ENCODE measurements around the gene LRRC8A.
"Not testable (repeated sequence)": the region's sequence is repeated elsewhere in the genome, so short reads cannot be mapped to it uniquely, and the experiment has no call there.

Gene LRRC8A

DNA sequence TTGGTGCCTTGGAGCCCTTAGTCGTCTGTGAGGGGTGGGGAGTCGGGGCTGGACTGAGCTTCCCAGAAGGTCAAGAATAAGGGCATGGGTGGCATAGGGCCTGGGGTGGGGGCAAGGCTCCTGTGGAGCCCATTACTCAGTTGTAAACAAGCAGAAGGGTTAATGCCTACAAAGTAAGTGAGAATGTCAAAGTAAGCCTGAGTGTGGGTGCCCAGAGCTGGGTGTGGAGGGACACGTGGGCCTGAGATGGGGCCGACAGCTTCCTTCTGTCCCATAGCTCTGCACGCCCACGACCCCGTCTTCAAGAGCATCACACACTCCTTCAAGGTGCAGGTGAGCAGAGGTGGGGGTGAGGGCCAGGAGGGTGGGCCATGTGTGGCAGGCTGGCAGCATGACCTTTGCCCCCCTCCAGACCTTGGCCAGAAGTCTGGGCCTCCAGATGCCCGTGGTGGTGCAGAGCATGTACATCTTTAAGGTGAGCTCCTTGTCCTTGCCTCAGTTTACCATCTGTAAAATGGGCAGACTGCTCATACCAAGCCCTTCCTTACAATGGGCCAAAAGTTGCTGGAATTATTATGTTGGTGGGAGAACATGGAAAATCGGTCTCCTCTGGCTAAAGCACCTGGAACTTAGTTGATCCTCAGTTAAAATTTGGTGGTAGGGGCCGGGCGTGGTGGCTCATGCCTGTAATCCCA, 54.4 kb downstream of the LRRC8A start:
- no peaks in the 10 kb centered on the region for H3K4me1 ChIP-seq (ENCODE audit: insufficient read depth, low read length)
- H3K27me3 ChIP-seq (ENCODE audit: control insufficient read depth in 1 of 2, insufficient read depth in 2 of 2, low read length in 2 of 2), result no peaks in the 10 kb centered on the region
- no peaks in the 10 kb centered on the region for H3K36me3 ChIP-seq (ENCODE audit: insufficient read depth, low read length)
- no peak overlapping the region for H3K9ac ChIP-seq (ENCODE audit: low read length)
- H3K27ac ChIP-seq (ENCODE audit: low read depth, low read length), result no peak overlapping the region
- H3K4me3 ChIP-seq (ENCODE audit: low read depth in 1 of 2, low read length in 2 of 2), result no peak overlapping the region
- H3K9me3 ChIP-seq (ENCODE audit: low read length), result no peaks in the 10 kb centered on the region

DNA sequence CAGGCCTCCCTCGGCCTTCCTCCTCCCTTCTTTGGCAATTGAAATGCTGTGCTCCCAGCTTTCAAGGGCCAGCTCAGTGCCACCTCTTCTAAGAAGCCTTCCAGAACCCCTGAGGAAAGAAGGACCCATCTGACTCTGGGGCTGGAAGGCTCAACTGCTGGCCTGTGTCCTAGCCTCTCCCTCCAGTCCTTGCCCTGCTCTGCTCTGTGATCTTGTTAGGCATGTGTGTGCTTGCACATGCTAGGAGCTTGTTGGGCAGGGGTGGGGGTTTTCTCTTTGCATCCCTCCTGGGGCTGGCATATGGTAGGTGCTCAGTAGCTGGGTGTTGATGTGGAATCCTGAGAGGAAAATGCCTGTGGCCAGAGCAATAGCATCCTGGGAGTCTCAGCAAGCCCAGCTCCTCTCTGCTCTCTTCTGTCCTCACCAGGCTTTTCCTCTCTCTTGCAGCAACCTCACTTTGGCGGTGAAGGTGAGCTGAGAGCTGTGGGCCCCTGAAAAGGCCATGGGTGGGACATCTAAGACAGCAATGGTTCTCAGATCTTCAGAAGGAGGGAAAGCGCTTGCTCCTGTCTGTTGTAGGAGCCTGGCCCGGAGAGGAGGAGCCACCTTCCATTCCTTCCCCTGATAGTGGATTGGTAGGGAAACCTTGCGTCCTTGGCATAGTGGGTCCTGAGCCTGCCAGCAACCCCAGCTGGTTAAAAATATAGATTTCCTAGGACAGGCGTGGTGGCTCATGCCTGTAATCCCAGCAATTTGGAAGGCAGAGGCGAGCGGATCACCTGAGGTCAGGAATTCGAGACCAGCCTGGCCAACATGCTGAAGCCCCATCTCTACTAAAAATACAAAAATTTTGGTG, 55.6 kb downstream of the LRRC8A start:
- no peak overlapping the region for H3K9ac ChIP-seq (ENCODE audit: low read length)
- H3K4me1 ChIP-seq (ENCODE audit: insufficient read depth, low read length), result no peaks in the 10 kb centered on the region
- no peaks in the 10 kb centered on the region for H3K9me3 ChIP-seq (ENCODE audit: low read length)
- no peak overlapping the region for H3K4me3 ChIP-seq (ENCODE audit: low read depth in 1 of 2, low read length in 2 of 2)
- H3K27ac ChIP-seq (ENCODE audit: low read depth, low read length), result no peak overlapping the region
- H3K27me3 ChIP-seq (ENCODE audit: control insufficient read depth in 1 of 2, insufficient read depth in 2 of 2, low read length in 2 of 2), result no peaks in the 10 kb centered on the region
- no peaks in the 10 kb centered on the region for H3K36me3 ChIP-seq (ENCODE audit: insufficient read depth, low read length)

DNA sequence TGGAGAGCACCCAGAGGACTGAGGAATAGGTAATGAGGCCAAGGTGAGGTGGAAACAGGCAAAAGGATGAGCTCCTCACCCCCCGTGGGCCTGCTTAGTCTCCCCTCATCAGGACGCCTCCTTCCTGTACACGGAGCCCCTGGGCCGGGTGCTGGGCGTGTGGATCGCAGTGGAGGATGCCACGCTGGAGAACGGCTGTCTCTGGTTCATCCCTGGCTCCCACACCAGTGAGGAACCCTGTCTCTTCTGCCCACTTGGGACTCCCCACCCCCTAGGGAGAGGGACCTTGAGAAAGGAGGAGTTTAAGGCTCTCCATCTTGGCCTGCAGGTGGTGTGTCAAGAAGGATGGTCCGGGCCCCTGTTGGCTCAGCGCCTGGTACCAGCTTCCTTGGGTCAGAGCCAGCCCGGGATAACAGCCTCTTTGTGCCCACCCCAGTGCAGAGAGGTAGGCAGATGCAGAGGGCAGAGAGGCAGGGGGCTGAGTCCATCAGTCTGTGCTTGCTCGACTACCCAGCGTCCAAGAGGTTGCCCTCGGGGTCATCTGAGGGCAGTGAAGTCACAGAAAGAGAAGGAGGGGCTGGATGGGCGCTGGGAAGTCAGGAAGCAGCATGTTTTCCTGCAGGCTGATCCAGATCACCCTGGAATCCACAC, 58.5 kb downstream of the LRRC8A start:
- no peaks in the 10 kb centered on the region for H3K36me3 ChIP-seq (ENCODE audit: insufficient read depth, low read length)
- no peaks in the 10 kb centered on the region for H3K27me3 ChIP-seq (ENCODE audit: control insufficient read depth in 1 of 2, insufficient read depth in 2 of 2, low read length in 2 of 2)
- H3K4me3 ChIP-seq (ENCODE audit: low read depth in 1 of 2, low read length in 2 of 2), result no peak overlapping the region
- no peak overlapping the region for H3K9ac ChIP-seq (ENCODE audit: low read length)
- no peaks in the 10 kb centered on the region for H3K4me1 ChIP-seq (ENCODE audit: insufficient read depth, low read length)
- H3K9me3 ChIP-seq (ENCODE audit: low read length), result no peaks in the 10 kb centered on the region
- no peak overlapping the region for H3K27ac ChIP-seq (ENCODE audit: low read depth, low read length)

DNA sequence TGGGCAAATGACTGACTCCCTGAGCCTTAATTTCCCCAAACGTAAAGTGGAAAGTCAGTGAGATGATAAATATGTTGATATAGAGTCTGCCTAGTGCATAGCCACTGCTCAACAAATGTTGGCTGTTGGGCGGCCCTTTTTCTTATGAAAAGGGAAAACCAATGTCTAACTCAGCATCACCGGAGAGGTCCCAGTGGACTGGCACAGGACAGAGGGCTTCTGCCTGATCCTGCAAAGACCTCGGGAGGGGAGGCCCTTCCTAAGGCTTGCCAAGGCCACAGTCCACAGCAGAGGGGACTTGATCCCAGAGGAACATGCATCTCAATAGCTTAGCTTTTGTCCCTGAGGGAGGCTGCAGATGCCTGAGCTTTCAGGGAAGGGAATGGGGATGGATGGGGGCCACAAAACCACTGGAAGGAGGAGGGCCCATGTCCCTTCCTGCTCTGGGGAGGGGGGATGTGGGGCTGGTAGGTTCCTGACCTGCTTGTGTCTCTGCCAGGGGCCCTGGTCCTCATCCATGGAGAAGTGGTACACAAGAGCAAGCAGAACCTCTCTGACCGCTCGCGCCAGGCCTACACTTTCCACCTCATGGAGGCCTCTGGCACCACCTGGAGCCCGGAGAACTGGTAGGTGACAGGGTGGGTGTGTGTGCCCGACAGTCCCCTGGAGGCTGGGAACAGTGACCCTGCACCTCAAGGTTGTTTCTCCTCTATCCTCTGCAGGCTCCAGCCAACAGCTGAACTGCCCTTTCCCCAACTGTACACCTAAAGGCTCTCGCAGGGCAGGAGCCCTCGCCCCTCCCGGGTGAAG, 59.2 kb downstream of the LRRC8A start:
- no peak overlapping the region for H3K27ac ChIP-seq (ENCODE audit: low read depth, low read length)
- H3K4me1 ChIP-seq (ENCODE audit: insufficient read depth, low read length), result peaks cover 3% of the 10 kb centered on the region
- H3K27me3 ChIP-seq (ENCODE audit: control insufficient read depth in 1 of 2, insufficient read depth in 2 of 2, low read length in 2 of 2), result no peaks in the 10 kb centered on the region
- H3K9me3 ChIP-seq (ENCODE audit: low read length), result no peaks in the 10 kb centered on the region
- H3K36me3 ChIP-seq (ENCODE audit: insufficient read depth, low read length), result no peaks in the 10 kb centered on the region
- no peak overlapping the region for H3K9ac ChIP-seq (ENCODE audit: low read length)
- no peak overlapping the region for H3K4me3 ChIP-seq (ENCODE audit: low read depth in 1 of 2, low read length in 2 of 2)

DNA sequence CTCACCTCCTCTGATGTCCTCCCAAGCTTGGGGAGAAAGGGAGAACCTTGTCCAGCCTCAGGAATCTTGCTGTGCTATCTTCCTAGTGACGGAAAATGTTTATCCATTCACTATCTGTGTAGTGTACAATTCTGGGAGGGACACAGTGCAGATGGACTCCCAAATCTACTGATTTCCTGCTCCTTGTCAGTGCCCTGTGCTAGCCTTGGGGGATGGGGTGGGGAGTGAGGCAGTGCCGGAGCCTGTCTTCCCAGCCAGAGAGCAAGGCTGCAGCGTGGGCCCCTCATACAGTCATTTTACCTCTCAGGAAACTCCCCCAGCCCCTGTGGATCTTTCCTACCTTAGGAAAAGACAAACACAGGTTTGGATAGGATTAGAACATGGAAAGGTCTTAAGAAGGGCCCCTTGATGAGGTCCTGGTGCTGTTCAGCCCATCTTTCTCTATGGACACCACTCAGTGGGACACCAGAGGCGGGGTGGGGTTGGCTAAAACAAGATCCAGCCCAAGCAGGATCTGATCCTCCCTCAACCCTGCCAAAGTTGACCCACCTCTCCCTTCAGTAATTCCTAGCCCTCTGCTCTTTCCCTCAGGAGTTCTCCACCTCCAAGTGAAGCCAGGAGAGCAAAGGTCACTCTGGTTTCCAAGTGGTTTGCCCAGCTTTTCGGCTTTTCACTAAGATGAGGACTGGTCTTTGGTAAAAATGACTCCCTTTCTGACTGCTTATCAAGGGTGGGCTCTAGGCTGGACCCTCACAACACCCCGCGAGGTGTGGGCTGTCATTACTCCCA, 62.1 kb downstream of the LRRC8A start:
- H3K27ac ChIP-seq (ENCODE audit: low read depth, low read length), result no peak overlapping the region

DNA sequence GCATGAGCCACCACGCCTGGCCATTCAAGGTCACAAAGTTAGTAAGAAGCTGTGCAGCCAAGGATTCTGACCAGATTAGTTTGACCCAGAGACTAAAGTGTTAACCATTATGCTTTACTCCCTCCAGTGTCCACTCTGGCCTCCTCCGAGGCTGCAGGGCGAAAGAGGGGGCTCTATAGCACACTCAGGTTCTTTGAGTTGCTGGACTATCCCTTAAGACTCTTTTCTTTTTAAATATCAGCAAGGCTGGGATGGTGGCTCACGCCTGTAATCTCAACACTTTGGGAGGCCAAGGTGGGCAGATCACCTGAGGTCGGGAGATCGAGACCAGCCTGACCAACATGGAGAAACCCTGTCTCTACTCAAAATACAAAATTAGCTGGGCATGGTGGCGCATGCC, 63.0 kb downstream of the LRRC8A start:
- not testable (repeated sequence) for H3K27ac ChIP-seq (ENCODE audit: low read depth, low read length); H3K9me3 ChIP-seq (ENCODE audit: low read length); H3K36me3 ChIP-seq (ENCODE audit: insufficient read depth, low read length); H3K9ac ChIP-seq (ENCODE audit: low read length); H3K4me3 ChIP-seq (ENCODE audit: low read depth in 1 of 2, low read length in 2 of 2); H3K27me3 ChIP-seq (ENCODE audit: control insufficient read depth in 1 of 2, insufficient read depth in 2 of 2, low read length in 2 of 2)
- peaks cover 14% of the 10 kb centered on the region for H3K4me1 ChIP-seq (ENCODE audit: insufficient read depth, low read length)

More for the DNA sequence above, 62.1 kb downstream of the LRRC8A start:
- H3K4me3 ChIP-seq (ENCODE audit: low read depth in 1 of 2, low read length in 2 of 2), result no peak overlapping the region
- no peaks in the 10 kb centered on the region for H3K36me3 ChIP-seq (ENCODE audit: insufficient read depth, low read length)
- no peak overlapping the region for H3K9ac ChIP-seq (ENCODE audit: low read length)
- no peaks in the 10 kb centered on the region for H3K9me3 ChIP-seq (ENCODE audit: low read length)
- no peaks in the 10 kb centered on the region for H3K27me3 ChIP-seq (ENCODE audit: control insufficient read depth in 1 of 2, insufficient read depth in 2 of 2, low read length in 2 of 2)
- H3K4me1 ChIP-seq (ENCODE audit: insufficient read depth, low read length), result peaks cover 14% of the 10 kb centered on the region

DNA sequence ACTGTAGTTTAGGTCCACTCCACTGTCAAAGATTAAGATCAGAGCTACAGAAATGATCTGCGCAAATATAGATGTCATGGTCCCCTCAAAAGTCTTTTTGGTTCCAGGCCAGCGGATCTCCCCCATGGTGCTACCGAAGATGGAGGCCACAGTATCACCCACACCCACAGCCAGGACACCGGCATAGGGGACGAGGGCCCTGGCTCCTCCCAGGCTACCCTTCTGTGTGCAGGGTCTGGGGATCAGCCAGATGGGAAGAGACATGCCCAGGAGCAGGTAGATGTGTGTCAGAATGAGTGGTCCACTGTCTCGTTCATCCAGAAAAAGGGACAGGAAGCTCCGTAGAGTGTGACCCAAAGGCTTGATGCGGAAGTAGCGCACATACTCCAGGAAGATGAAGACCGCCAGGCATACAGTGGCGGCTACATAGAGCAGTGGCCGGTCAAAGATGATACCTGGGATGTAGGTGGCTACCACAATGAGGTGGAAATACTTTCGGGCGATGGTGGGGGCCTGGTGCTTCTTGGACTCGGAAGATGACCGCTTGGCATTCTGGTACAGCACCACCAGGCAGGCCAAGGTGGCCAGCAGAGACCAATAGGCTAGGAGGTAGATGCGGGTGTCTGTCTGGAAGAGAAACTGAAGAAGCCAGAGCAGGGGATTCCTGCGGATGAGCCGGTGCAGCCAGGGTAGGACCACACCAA, 64.0 kb downstream of the LRRC8A start:
- Histone ChIP-seq H3K36me3 (ENCODE audit: insufficient read depth, low read length) (no peaks in the 10 kb centered on the region), H3K4me1 (ENCODE audit: insufficient read depth, low read length) (peaks cover 14% of the 10 kb centered on the region), H3K9me3 (ENCODE audit: low read length) (no peaks in the 10 kb centered on the region), H3K27me3 (ENCODE audit: control insufficient read depth in 1 of 2, insufficient read depth in 2 of 2, low read length in 2 of 2) (no peaks in the 10 kb centered on the region), H3K4me3 (ENCODE audit: low read depth in 1 of 2, low read length in 2 of 2) (peak overlapping the region in 1 of 2 donors; percentile 81), H3K27ac (ENCODE audit: low read depth, low read length) (no peak overlapping the region), H3K9ac (ENCODE audit: low read length) (peak overlapping the region; percentile 2)

DNA sequence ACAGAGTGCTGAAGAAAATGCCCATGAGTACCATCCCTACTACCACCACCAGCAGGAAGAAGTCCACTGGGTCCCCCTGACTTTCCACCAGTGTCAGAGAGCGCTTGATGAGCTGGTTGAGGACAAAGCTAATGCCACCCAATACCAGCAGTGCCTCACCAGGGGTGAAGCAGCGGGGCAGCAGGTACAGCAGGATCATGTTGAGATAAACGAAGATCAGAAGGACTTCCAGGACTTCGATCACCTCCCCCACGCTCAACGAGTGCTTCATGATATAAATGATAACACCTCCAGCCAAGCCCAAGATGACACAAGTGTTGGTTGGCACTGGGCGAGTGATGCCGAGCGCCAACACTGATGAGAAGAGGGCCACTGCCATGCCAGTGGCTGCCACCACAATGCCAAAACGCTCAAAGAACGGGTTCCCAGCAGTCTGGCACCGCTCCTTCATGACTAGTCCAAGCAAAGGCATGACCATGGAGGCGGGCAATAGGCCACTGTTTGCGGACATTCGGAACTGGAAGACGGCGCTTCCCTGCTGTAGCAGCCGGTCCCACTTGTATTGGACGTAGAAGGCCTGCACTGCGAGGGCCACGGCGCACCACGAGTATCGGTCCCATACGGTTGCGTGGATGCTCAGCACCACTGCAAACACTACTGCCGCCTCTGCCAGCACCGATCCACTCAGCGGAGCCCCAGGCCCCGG, 64.8 kb downstream of the LRRC8A start:
- H3K9me3 ChIP-seq (ENCODE audit: low read length), result no peaks in the 10 kb centered on the region
- H3K9ac ChIP-seq (ENCODE audit: low read length), result peak overlapping the region; percentile 2
- peak overlapping the region; percentile 93 for H3K27ac ChIP-seq (ENCODE audit: low read depth, low read length)
- no peaks in the 10 kb centered on the region for H3K27me3 ChIP-seq (ENCODE audit: control insufficient read depth in 1 of 2, insufficient read depth in 2 of 2, low read length in 2 of 2)
- H3K36me3 ChIP-seq (ENCODE audit: insufficient read depth, low read length), result no peaks in the 10 kb centered on the region
- peaks cover 14% of the 10 kb centered on the region for H3K4me1 ChIP-seq (ENCODE audit: insufficient read depth, low read length)
- peak overlapping the region; percentile 66 to 81 for H3K4me3 ChIP-seq (ENCODE audit: low read depth in 1 of 2, low read length in 2 of 2)

DNA sequence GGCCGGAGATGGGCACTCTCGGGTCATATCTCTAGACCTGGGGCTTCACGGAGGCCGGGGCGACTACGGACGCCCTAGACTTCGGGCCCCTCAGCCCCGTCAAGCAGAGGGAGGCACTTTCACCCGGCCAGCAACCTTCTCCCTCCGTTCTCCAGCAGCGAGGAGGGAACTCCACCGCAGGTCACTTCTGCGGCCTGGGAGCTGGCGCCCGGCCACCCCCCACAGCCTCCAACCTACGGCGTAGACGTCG, 65.3 kb downstream of the LRRC8A start:
- peak overlapping the region; percentile 93 for H3K27ac ChIP-seq (ENCODE audit: low read depth, low read length)
- H3K4me3 ChIP-seq (ENCODE audit: low read depth in 1 of 2, low read length in 2 of 2), result peak overlapping the region; percentile 66 to 81
- H3K36me3 ChIP-seq (ENCODE audit: insufficient read depth, low read length), result no peaks in the 10 kb centered on the region
- peaks cover 14% of the 10 kb centered on the region for H3K4me1 ChIP-seq (ENCODE audit: insufficient read depth, low read length)
- H3K9me3 ChIP-seq (ENCODE audit: low read length), result no peaks in the 10 kb centered on the region
- no peaks in the 10 kb centered on the region for H3K27me3 ChIP-seq (ENCODE audit: control insufficient read depth in 1 of 2, insufficient read depth in 2 of 2, low read length in 2 of 2)
- peak overlapping the region; percentile 2 for H3K9ac ChIP-seq (ENCODE audit: low read length)
